K562 (cell line): ENCODE data around the gene CD93. TPM values are rescaled to one million over a fixed set of nuclear protein-coding genes. Genes with fewer than 3 reads are reported as not detected.

ENCODE experiments used
- ELF1 ChIP-seq: fragments of 200-800 bp; sonication (Bioruptor generic); IDR thresholded peaks from 2 replicates; pipeline ENCODE4 v1.6.1; 2016; ENCODE audit warnings: missing genetic modification characterization, missing compliant biosample characterization
- EP300 ChIP-seq: IDR thresholded peaks from 2 replicates; pipeline ENCODE4 v1.6.1; 2012; ENCODE audit warnings: low read length, improper control_type of control experiment
- FOXJ2 ChIP-seq: fragments of 200-800 bp; sonication (Bioruptor generic); IDR thresholded peaks from 2 replicates; pipeline ENCODE4 v1.6.1; 2016; ENCODE audit warnings: missing genetic modification characterization, missing compliant biosample characterization
- RAD21 ChIP-seq, 2 experiments: fragments of 250-450 bp in 1 of 2; fragments of 450-650 bp in 1 of 2; sonication (Bioruptor Pico) in 1 of 2; formaldehyde crosslinking in 1 of 2; IDR thresholded peaks in 1 of 2; conservative IDR thresholded peaks in 1 of 2; 2 replicates each; pipeline versions ENCODE4 v1.4.0 to v1.8.0; 2020 to 2022; ENCODE audit warnings: mild to moderate bottlenecking in 2 of 2, moderate library complexity in 1 of 2
- SAP30 ChIP-seq: fragments of 200-600 bp; sonication (generic); IDR thresholded peaks from 2 replicates; pipeline ENCODE4 v1.6.1; 2012; ENCODE audit warnings: borderline replicate concordance, low read depth, mild to moderate bottlenecking, moderate library complexity, low read length, control low read depth, inconsistent platforms; ENCODE audit not compliant: insufficient read depth, poor library complexity, severe bottlenecking
- SRF ChIP-seq, 2 experiments: fragments of 250-450, 450-650 bp in 1 of 2; sonication (Bioruptor Pico) in 1 of 2; sonication (generic) in 1 of 2; formaldehyde crosslinking; IDR thresholded peaks; 2 replicates each; pipeline versions ENCODE4 v1.5.0 to v1.5.1; 2020 to 2022; ENCODE audit warnings: mild to moderate bottlenecking in 1 of 2, missing genetic modification reagents in 1 of 2
- TCF7 ChIP-seq: sonication (generic); IDR thresholded peaks from 2 replicates; pipeline ENCODE4 v1.6.1; 2016; ENCODE audit warnings: antibody characterized with exemption, borderline replicate concordance
- U2AF2 ChIP-seq: fragments of 200-400 bp; formaldehyde crosslinking; optimal IDR thresholded peaks from 2 replicates; pipeline ENCODE3; 2017; ENCODE audit warnings: low read depth, mild to moderate bottlenecking, low read length
- ZFX ChIP-seq: sonication (generic); formaldehyde crosslinking; IDR thresholded peaks from 2 replicates; pipeline ENCODE4 v1.8.0; 2022; ENCODE audit warnings: mild to moderate bottlenecking, missing genetic modification reagents, moderate library complexity
- ZNF124 ChIP-seq: sonication (generic); formaldehyde crosslinking; IDR thresholded peaks from 2 replicates; pipeline ENCODE4 v1.8.1; 2022; ENCODE audit warnings: missing genetic modification reagents
- ZNF785 ChIP-seq: fragments of 250-450 bp; sonication (Bioruptor Pico); IDR thresholded peaks from 2 replicates; pipeline ENCODE4 v1.4.0; 2020; ENCODE audit warnings: mild to moderate bottlenecking
- ZNF830 ChIP-seq: fragments of 250-450 bp; sonication (Bioruptor Pico); IDR thresholded peaks from 2 replicates; pipeline ENCODE4 v1.5.0; 2021; ENCODE audit warnings: mild to moderate bottlenecking
- polyA plus RNA-seq, 8 experiments: library from polyadenylated mRNA; depleted of rRNA in 4 of 8; stranded (reverse) in 5 of 8; unstranded in 3 of 8; fragments of >200 nt; fragmentation: Nextera tagmentation in 2 of 8; fragmentation: Illumina TruSeq in 1 of 8; extraction: Ambion mirVana in 2 of 8; extraction: Trizol in 1 of 8; gene quantifications; 2 replicates each; pipeline versions ENCODE4 v1.2.1 to v1.2.3, GENCODE V29; 2011 to 2014; ENCODE audit warnings: inconsistent platforms in 1 of 8, missing spikeins in 1 of 8
- total RNA-seq, 7 experiments: library from RNA; depleted of rRNA in 6 of 7; stranded (reverse); fragments of >200 nt in 6 of 7; fragmentation: Illumina TruSeq in 2 of 7; extraction: Trizol in 2 of 7; gene quantifications; 2 replicates each; pipeline versions ENCODE4 v1.2.1 to v1.2.3, GENCODE V29; 2011 to 2021; ENCODE audit warnings: low replicate concordance in 1 of 7
- TF ChIP-seq, protein P1 (sequence below): fragments of 450-650 bp; IDR thresholded peaks from 2 replicates; pipeline ENCODE4 v1.6.1; 2017; ENCODE audit warnings: mild to moderate bottlenecking, moderate library complexity
- TF ChIP-seq, protein P2 (sequence below): fragments of 250-450 bp; sonication (Bioruptor Pico); IDR thresholded peaks from 2 replicates; pipeline ENCODE4 v1.5.0; 2021

The CD93 gene
- total and polyA plus RNA-seq, 9 of the 15 experiments (the other 6 are each of a cell fraction or from before 2014, with no cell fraction given): 0.03 to 0.20 (median 0.05) TPM

- TF ChIP-seq SAP30 (peak; percentile 8), ZNF124 (CRISPR knock-in tag) (no peak), ZNF785 (CRISPR knock-in tag) (no peak), ZFX (CRISPR knock-in tag) (no peak), SRF (CRISPR knock-in tag; IDR thresholded peaks at IDR 0.05) (peak in 1 of 2 experiments; percentile 15; a peak in 1 of 4 replicates), EP300 (0 out of 2 replicates have a peak, but pooled peaks have one; percentile 9), ZNF830 (CRISPR knock-in tag) (no peak), TCF7 (no peak), ELF1 (no peak; the same call in 1 of the 2 replicates), RAD21 (CRISPR knock-in tag; conservative IDR thresholded peaks at IDR 0.05 in 1 of 2, IDR thresholded peaks at IDR 0.05 in 1 of 2) (no peak), U2AF2 (no peak), FOXJ2 (tag) (no peak)
- TF ChIP-seq, protein P1, sequence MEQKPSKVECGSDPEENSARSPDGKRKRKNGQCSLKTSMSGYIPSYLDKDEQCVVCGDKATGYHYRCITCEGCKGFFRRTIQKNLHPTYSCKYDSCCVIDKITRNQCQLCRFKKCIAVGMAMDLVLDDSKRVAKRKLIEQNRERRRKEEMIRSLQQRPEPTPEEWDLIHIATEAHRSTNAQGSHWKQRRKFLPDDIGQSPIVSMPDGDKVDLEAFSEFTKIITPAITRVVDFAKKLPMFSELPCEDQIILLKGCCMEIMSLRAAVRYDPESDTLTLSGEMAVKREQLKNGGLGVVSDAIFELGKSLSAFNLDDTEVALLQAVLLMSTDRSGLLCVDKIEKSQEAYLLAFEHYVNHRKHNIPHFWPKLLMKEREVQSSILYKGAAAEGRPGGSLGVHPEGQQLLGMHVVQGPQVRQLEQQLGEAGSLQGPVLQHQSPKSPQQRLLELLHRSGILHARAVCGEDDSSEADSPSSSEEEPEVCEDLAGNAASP: no peak
- TF ChIP-seq, protein P2, sequence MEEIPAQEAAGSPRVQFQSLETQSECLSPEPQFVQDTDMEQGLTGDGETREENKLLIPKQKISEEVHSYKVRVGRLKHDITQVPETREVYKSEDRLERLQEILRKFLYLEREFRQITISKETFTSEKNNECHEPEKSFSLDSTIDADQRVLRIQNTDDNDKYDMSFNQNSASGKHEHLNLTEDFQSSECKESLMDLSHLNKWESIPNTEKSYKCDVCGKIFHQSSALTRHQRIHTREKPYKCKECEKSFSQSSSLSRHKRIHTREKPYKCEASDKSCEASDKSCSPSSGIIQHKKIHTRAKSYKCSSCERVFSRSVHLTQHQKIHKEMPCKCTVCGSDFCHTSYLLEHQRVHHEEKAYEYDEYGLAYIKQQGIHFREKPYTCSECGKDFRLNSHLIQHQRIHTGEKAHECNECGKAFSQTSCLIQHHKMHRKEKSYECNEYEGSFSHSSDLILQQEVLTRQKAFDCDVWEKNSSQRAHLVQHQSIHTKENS (CRISPR knock-in tag): no peak
- TF ChIP-seq, all 486 proteins: peak for 12
These were observed 45.6 kb upstream of the CD93 start (continued) for GRCh38 chr20:23131766-23132165.
